Psoas muscle (tissue), 8 donors: ENCODE measurements around the gene IL16. TPM values are rescaled to one million over a fixed set of nuclear protein-coding genes. Genes with fewer than 3 reads are reported as not detected.
"Not testable (repeated sequence)": the region's sequence is repeated elsewhere in the genome, so short reads cannot be mapped to it uniquely, and the experiment has no call there.

ENCODE experiments used
- ATAC-seq, 4 donors: fragments of 200-7000 bp; cut with Tn5 transposase; one replicate each; pipeline ENCODE4 v1.9.1; 2020; ENCODE audit warnings: moderate library complexity in 3 of 4, mild to moderate bottlenecking in 2 of 4
- DNase-seq, 2 donors: peaks; one replicate each; pipeline ENCODE4 v3.0.0-alpha.2; 2020
- H3K27ac ChIP-seq: fragments of 200-600 bp; one replicate; pipeline ENCODE4 v1.8.0; 2022
- H3K27me3 ChIP-seq, 3 donors: fragments of 200-600 bp in 1 of 3; one replicate each; pipeline versions ENCODE4 v1.6.1 to v1.8.0; 2013 to 2022; ENCODE audit warnings: low read length in 2 of 3, mild to moderate bottlenecking in 2 of 3, moderate library complexity in 1 of 3; ENCODE audit not compliant: insufficient read depth in 3 of 3
- H3K36me3 ChIP-seq, 2 donors: fragments of 200-600 bp in 1 of 2; one replicate each; pipeline versions ENCODE4 v1.6.1 to v1.8.0; 2013 to 2022; ENCODE audit warnings: low read depth in 1 of 2, mild to moderate bottlenecking in 1 of 2, moderate library complexity in 1 of 2; ENCODE audit not compliant: insufficient read depth in 1 of 2
- H3K4me1 ChIP-seq: fragments of 200-600 bp; one replicate; pipeline ENCODE4 v1.8.0; 2022
- H3K4me3 ChIP-seq: fragments of 200-600 bp; one replicate; pipeline ENCODE4 v1.8.0; 2022; ENCODE audit warnings: mild to moderate bottlenecking
- H3K9me3 ChIP-seq: fragments of 200-600 bp; one replicate; pipeline ENCODE4 v1.8.0; 2022
- WGBS, 3 donors: extraction: QIAGEN DNeasy Blood & Tissue Kit; methylation state at CpG; one replicate each; pipeline versions ENCODE4 v1.1.6 to v1.1.7; 2013; 5-methylcytosine and 5-hydroxymethylcytosine counted together
- intact Hi-C, 2 donors: fragments of 100-400 bp; cut with DNase I; formaldehyde crosslinking; loops; one replicate each; pipeline versions ENCODE4 v1.11.0 to v1.14.2; 2022
- polyA plus RNA-seq, 3 donors: library from polyadenylated mRNA; stranded (reverse); fragments of 200-250 nt; gene quantifications; one replicate each; pipeline ENCODE4 v1.2.3, GENCODE V29; 2013
- total RNA-seq, 4 donors: library from RNA; stranded (reverse); fragmentation: NEBNext Ultra II Directional in 2 of 4; extraction: Animal tissue kit (Norgen Biotek cat#: 25700) in 2 of 4; gene quantifications; one replicate each; pipeline versions ENCODE4 v1.2.1 to v1.2.4, GENCODE V29; 2021 to 2023
- TF ChIP-seq, protein P1 (sequence below): fragments of 200-600 bp; IDR thresholded peaks from one replicate; pipeline ENCODE4 v1.8.0; 2022; ENCODE audit warnings: antibody characterized with exemption
- donor health status: healthy with polysubstance abuse.
- donor health status: DM: no; HTN: no; CAD: no; lungs with moderate emphysema.
- donor health status: Bipolar disorder and iron deficiency.
- donor health status: healthy.
- donor health status: DM: yes; HTN: yes; CAD: no.
- donor health status: DM: no; HTN: no; CAD: no.
- donor health status: DM: no; HTN: no; CAD: no.
- donor health status: DM: yes; HTN: yes; CAD: no.

IL16 gene
- total and polyA plus RNA-seq, 7 donors, result 1.2 to 5.3 (median 2.4) TPM

GRCh38 chr15:81347910-81348309, 151.2 kb downstream of the IL16 start:
- DNase-seq (no peak), ATAC-seq (no peak)
- intact Hi-C loops, result no loop called here
- peaks cover 0 to 3% (median 0%) of the 10 kb centered on the region in 3 donors for H3K27me3 ChIP-seq
- WGBS, 3 donors, result 90 to 98% (median 93%) methylated on average over 4 of the region's 4 CpGs
- no peaks in the 10 kb centered on the region for H3K4me1 ChIP-seq
- no peaks in the 10 kb centered on the region for H3K9me3 ChIP-seq
- TF ChIP-seq, protein P1, sequence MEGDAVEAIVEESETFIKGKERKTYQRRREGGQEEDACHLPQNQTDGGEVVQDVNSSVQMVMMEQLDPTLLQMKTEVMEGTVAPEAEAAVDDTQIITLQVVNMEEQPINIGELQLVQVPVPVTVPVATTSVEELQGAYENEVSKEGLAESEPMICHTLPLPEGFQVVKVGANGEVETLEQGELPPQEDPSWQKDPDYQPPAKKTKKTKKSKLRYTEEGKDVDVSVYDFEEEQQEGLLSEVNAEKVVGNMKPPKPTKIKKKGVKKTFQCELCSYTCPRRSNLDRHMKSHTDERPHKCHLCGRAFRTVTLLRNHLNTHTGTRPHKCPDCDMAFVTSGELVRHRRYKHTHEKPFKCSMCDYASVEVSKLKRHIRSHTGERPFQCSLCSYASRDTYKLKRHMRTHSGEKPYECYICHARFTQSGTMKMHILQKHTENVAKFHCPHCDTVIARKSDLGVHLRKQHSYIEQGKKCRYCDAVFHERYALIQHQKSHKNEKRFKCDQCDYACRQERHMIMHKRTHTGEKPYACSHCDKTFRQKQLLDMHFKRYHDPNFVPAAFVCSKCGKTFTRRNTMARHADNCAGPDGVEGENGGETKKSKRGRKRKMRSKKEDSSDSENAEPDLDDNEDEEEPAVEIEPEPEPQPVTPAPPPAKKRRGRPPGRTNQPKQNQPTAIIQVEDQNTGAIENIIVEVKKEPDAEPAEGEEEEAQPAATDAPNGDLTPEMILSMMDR, result no peak
- H3K36me3 ChIP-seq, result no peaks in the 10 kb centered on the region
- H3K27ac ChIP-seq, result no peak overlapping the region
- no peak overlapping the region for H3K4me3 ChIP-seq

DNA sequence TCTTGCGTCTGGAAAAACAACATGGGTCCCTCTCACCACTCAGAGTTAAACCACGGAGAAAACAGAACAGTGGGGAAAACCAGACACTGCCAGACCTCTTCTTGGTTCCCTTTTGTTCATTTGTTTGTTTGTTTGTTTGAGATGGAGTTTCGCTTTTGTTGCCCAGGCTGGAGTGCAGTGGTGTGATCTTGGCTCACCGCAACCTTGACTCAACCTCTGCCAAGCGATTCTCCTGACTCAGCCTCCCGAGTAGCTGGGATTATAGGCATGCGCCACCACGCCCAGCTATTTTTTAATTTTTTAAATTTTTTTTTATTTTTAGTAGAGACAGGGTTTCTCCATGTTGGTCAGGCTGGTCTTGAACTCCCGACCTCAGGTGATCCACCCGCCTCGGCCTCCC, 152.0 kb downstream of the IL16 start:
- H3K4me3 ChIP-seq, H3K27ac ChIP-seq, H3K9me3 ChIP-seq, DNase-seq, H3K4me1 ChIP-seq, ATAC-seq, H3K27me3 ChIP-seq, intact Hi-C loops, H3K36me3 ChIP-seq: not testable (repeated sequence)
- 89 to 92% (median 89%) methylated on average over 11 of the region's 11 CpGs for WGBS, 3 donors

GRCh38 chr15:81349271-81349670, 152.6 kb downstream of the IL16 start:
- peaks cover 0 to 3% (median 0%) of the 10 kb centered on the region in 3 donors for H3K27me3 ChIP-seq
- H3K36me3 ChIP-seq, result no peaks in the 10 kb centered on the region
- no peak overlapping the region for H3K27ac ChIP-seq
- H3K4me1 ChIP-seq, result no peaks in the 10 kb centered on the region
- DNase-seq (no peak), ATAC-seq (no peak)
- H3K9me3 ChIP-seq, result no peaks in the 10 kb centered on the region
- intact Hi-C loops, result no loop called here
- TF ChIP-seq, protein P1, result no peak
- no peak overlapping the region for H3K4me3 ChIP-seq
- WGBS, 3 donors, result 96 to 98% (median 98%) methylated on average over 3 of the region's 3 CpGs

GRCh38 chr15:81351651-81352050, 155.0 kb downstream of the IL16 start:
- H3K27ac ChIP-seq, result no peak overlapping the region
- no peaks in the 10 kb centered on the region for H3K4me1 ChIP-seq
- TF ChIP-seq, protein P1, result no peak
- no peaks in the 10 kb centered on the region for H3K9me3 ChIP-seq
- no peaks in the 10 kb centered on the region for H3K27me3 ChIP-seq
- 27 to 35% (median 28%) methylated on average over 5 of the region's 5 CpGs for WGBS, 3 donors
- intact Hi-C loops, result no loop called here
- H3K36me3 ChIP-seq, result no peaks in the 10 kb centered on the region
- DNase-seq (no peak), ATAC-seq (no peak)
- H3K4me3 ChIP-seq, result no peak overlapping the region

GRCh38 chr15:81356252-81356651, 159.6 kb downstream of the IL16 start:
- intact Hi-C loops, result no loop called here
- TF ChIP-seq, protein P1, result no peak
- ATAC-seq (no peak), DNase-seq (no peak)
- no peak overlapping the region for H3K27ac ChIP-seq
- peaks cover 0 to 5% (median 0%) of the 10 kb centered on the region in 3 donors for H3K27me3 ChIP-seq
- no peaks in the 10 kb centered on the region for H3K9me3 ChIP-seq
- WGBS, 3 donors, result 38 to 45% (median 42%) methylated on average over 5 of the region's 5 CpGs
- H3K36me3 ChIP-seq, result no peaks in the 10 kb centered on the region
- H3K4me3 ChIP-seq, result no peak overlapping the region
- no peaks in the 10 kb centered on the region for H3K4me1 ChIP-seq
